Activated T-helper 1 cell treated with Interleukin-2 at 50 U/mL for 16 hours (primary cell): ENCODE measurements around the gene FUZ.
A peak's percentile ranks its signal among the peaks of the same experiment; 100 is the strongest.

Experiments used
- DNase-seq: peaks from one replicate; pipeline ENCODE4 v3.0.0-alpha.2; 2020; ENCODE audit warnings: low read depth

FUZ gene

DNA sequence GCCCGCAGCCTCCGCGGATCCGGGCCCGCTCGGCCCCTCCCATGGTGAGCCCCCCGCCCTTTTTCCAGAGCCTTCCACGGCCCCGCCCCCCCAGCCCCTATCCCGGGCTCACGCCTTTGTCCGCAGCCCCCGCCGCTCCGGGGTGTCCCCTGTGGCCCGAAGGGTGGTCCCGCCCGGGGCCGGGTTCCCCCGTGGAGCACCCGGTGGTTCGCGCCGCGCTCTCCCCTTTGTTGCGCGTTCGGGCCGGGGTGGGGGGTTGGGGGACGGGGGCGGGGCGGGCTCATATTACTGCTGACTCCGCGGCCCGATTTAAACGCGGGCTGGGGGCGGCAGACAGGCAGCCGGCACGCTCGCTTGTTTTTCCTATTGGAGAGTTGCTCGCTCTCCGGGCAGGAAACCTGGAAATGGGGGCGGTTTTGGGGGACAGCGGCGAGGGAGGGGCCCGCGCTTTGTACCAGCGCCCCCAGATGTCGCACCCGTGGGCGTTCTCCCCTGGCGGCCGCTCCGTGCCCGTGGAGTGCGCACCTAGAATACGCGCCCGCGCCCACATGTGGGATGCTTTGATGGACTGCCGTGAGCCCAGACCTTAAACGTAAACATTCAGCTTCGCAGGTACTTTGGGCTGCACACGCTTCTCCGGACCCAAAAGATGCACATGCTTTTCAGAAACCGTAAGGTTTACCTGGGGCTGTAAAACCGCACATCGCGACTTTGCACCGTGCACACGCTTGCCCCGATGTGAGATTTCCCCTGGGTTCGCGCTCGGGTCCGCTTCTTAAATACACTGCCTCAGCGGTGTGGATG lies 38.6 kb upstream of the FUZ start:
- DNase-seq = no peak

DNA sequence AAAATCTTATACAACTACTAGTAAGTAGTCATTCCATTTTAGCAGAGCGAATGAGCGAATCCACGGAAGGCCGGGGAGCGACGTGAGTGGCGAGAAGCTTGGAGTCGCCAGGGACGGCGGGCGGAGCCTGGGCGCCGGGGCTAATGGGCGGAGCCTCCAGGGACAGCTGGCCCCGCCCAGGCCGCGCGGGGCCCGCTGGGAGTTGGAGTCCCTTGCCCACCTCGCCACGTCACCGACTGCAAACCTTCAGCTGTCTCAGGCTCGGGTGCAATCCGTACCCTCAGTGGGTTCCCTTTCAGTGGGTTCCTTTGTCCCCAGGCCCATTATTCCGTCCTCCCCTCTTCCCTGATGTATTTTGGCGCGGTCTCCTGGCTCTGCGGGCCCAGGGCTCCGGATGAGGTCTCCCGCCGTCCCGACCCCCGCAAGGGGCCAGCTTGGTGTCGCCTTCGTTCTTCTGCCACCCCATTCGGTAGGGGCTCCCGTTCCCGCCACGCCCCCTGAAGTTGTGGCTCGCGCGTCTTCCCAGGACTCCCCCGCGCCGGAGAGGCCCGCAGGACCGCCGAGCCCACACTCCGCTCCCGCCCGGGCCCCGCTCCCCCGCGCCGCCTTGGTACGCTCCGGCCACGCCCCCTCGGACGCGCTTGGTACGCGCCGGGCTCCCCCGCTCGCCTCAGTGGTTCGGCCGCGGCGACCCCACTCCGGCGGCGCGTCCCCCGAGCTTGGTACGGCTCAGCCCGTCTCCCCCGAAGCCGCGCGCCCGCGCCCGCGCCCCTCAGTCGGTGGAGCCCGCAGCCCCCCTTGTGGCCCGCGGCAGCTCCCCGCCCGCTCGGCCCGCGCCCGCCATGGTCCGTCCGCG lies 37.6 kb upstream of the FUZ start, which contains the start of gene PTOV1:
Gene PTOV1 (plus strand): TSS at position 673 of the 856 bp plus-strand sequence.
- peak; percentile 79 for DNase-seq

- DNase-seq = no peak
These were observed 37.1 kb upstream of the FUZ start for GRCh38 chr19:49850221-49850486.

DNA sequence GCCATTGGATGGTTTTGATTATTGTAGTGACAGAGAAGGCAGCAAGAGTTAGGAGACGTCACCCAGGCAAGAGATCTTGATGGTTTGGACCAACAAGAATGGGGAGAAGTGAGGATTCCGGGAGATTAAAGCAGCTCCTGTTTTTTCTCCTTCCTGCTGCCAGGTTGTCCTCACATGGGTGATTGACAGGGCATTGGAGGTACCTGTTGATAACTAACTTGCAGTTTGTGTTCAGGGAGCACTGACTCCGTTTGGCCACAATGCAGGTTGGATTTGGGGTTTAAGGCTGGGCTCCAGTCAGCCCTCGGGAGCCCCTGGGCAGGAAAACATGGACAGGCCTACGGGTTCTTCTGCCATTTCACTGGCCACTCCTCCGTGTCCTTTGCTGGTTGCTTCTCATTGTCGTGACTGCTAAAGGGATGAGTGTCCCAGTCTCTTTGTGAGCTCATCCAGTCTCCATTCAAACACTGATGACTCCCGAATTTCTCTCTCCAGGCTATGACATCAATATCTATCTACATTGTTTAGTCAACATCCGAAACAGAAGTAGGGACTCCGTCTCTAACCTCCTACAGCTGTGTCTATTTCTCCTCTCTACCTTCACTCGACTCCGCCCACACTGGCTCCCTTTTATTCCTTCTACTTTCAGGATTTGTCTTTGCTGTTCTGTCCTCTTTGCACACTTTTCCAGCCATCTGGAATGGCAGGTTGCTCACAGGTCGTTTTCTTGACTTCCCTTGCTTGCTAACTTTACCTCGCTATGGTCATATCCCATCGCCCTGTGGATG lies 36.5 kb upstream of the FUZ start:
- no peak for DNase-seq

DNA sequence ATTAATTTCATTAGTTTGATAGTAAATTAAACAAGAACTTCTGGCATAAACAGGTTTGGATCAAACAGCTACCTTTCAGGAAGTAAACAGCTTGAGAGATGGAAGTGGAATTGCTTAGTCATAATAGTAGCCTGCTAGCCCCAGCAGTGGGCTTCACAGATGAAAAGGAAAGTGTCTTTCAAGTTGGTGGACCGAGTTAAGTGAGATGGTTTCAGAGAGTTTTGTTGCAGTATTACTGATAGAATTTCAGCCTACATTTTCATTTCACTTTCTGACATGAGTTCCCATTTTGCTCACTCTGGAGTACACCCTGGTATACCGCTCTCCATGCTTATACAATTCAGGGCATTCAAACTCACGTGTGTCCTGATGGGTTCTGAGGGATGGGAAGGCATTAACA lies 35.8 kb upstream of the FUZ start:
- no peak for DNase-seq

- no peak for DNase-seq
These were observed 34.9 kb upstream of the FUZ start for GRCh38 chr19:49847731-49848696.

DNA sequence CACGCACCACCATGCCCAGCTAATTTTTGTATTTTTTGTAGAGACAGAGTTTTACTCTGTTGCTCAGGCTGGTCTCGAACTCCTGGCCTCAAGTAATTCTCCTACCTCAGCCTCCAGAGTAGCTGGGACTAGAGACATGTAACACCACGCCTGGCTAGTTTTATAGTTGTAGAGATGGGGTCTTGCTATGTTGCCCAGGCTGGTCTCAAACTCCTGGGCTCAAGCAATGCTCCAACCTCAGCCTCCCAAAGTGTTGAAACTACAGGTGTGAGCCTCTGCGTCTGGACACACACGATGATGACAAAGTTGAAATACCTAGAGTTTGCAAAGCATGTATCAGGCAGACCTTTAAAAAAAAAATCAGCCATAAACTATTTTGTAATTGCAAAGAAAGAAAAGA lies 33.3 kb upstream of the FUZ start:
- no peak for DNase-seq

DNA sequence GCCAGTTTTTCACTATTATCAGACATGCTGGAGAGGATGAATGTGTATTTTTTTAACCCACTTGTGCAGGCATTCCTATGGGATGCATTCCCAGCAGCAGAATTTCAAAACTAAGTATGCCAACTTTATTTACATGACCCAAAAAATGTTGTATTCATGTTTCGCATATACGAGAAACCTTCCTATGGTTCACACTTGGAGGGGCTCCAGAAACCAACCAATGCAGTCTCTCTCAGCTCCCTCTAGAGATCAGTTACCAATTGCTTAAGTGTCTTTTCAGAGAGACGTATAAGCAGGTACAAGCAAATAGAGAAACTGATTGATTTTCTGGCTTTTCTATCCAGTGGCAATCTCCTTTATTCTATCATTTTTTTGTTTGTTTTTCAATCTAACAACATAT lies 32.3 kb upstream of the FUZ start:
- DNase-seq = no peak

GRCh38 chr19:49844138-49845095 lies 31.3 kb upstream of the FUZ start:
- no peak for DNase-seq

DNA sequence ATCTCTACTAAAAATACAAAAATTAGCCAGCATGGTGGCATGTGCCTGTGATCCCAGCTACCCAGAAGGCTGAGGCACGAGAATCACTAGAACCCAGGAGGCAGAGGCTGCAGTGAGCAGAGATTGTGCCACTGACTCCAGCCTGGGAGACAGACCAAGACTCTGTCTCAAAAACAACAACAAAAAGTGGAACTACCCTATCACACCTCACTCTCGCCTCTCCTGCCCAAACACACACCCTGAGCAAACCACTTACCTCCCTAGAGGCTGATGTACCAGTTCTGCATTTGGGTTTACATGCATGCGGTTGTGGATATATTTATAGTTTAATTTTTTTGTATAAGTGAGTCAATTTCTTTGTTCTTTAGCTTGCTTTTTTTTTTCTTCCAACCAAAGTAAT lies 30.2 kb upstream of the FUZ start:
- no peak for DNase-seq

DNA sequence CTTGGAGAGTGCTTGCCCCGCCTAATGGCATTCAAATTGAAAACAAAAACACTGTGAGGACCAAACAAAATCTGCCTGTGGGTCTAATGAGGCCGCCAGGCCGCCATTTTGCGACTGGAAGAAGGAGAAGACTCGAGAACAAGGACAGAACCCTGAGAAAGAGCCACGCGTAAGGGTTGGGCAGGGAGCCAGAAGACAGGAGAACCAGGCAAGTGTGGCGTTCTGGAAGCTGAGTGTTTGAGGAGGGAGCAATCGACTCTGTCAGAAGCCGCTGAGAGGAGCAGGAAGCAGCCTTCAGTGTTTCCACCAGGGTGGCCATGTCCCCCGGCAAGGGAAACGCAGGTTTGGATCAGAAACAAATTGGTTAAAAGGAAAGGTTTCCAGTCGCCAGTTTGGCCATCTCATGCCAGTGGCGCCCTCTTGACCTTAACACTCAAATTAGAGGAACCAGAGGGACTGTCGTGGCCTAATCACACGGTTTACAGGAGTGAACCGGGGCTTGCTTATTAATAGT lies 27.7 kb upstream of the FUZ start:
- DNase-seq = no peak

GRCh38 chr19:49840321-49840720 lies 27.2 kb upstream of the FUZ start:
- no peak for DNase-seq

DNA sequence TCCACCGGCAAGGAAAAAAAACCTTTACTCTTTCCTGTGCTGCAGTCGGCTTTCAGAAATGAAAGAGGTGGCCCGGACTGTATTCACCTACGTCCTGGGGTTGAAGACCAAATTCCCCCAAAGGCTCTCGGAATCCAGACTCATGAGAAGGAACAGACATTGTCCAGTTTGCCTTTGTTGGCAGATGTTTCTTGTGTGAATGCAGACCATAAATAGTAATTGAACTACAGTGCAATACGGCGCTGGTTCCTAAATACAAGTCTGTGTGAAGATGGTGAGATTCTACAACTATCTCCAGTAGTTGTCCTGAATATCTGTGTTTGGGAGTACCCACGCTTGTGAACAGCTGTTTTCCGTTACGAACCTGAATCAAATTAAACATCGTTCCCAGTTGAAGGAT lies 26.6 kb upstream of the FUZ start:
- DNase-seq = no peak

GRCh38 chr19:49838885-49839588 lies 25.9 kb upstream of the FUZ start:
- DNase-seq = no peak

DNA sequence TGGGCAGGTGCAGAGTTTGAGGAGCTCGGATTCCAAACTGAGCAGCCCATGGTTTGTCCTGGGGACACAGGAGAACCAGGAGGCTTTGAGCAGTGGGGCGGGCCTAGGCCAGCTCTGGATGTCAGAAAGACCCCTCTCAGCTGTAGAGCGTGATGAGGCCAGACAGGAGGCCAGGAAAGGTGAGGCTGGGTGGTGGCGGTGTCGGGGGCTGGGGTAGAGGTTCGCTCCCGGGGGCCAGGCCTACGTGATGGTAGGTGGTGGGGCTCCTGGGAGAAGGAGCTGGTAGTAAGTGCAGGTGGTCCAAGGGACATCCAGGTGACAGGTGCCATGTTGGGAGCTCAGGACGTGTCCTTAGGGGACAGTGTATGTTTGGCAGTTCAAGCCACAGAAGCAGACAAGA lies 24.3 kb upstream of the FUZ start:
- no peak for DNase-seq

- no peak for DNase-seq
These were observed 23.9 kb upstream of the FUZ start for GRCh38 chr19:49837009-49837310.

- no peak for DNase-seq
These were observed 23.3 kb upstream of the FUZ start for GRCh38 chr19:49836176-49837008.

DNA sequence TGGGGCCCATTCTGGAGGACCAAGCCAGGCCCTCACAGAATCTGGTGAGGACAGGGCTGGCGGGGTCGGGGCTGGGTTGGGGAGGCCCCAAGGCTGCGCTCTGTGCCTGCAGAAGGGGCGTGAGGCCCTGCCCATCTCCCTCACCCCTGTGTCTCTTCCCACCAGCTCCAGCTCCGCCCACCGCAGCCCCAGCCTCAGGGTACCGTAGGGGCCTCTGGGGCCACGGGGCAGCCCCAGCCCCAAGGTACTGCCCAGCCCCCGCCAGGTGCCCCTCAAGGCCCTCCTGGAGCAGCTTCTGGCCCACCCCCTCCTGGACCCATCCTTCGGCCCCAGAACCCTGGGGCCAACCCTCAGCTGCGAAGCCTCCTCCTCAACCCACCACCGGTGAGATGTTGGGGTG lies 22.5 kb upstream of the FUZ start:
- no peak for DNase-seq

- no peak for DNase-seq
These were observed 20.5 kb upstream of the FUZ start for GRCh38 chr19:49833599-49833998.
